H1 (cell line): Measurements from ENCODE around the gene FMNL2. TPM values are rescaled to one million over a fixed set of nuclear protein-coding genes. Genes with fewer than 3 reads are reported as not detected.

Experiments used
- CTCF ChIA-PET: fragments of 300-600 bp; sonication (Branson Sonifier 250); formaldehyde crosslinking; loops from one replicate; lab custom pipeline; 2021; ENCODE audit not compliant: partially characterized antibody; lab: Charles Lee
- POLR2A ChIA-PET: fragments of 300-600 bp; sonication (Branson Sonifier 250); formaldehyde crosslinking; loops from one replicate; lab custom pipeline; 2021; ENCODE audit warnings: inconsistent platforms; ENCODE audit not compliant: partially characterized antibody; lab: Charles Lee
- DNase-seq, 2 experiments: peaks; one replicate each; pipeline versions ENCODE4 v3.0.0 to v3.0.0-alpha.2; 2010 to 2022; ENCODE audit warnings: low spot score in 2 of 2, low read depth in 1 of 2, mixed read lengths in 1 of 2
- FAIRE-seq: peaks from 2 replicates; lab custom pipeline; 2011; peaks lifted over from hg19 to GRCh38; lab: Jason Lieb, UNC
- H2AFZ ChIP-seq: 2 replicates; pipeline ENCODE4 v1.8.1; 2012; ENCODE audit warnings: low read length, inconsistent platforms
- H2AK5ac ChIP-seq: 2 replicates; pipeline ENCODE4 v1.6.1; 2013; ENCODE audit warnings: low read depth, low read length
- H2BK120ac ChIP-seq: replicated peaks from 2 replicates; pipeline ENCODE3; 2013; ENCODE audit warnings: low read depth, low read length, inconsistent platforms
- H2BK12ac ChIP-seq: 2 replicates; pipeline ENCODE4 v1.6.1; 2013; ENCODE audit warnings: low read depth, low read length
- H2BK15ac ChIP-seq: 2 replicates; pipeline ENCODE4 v1.6.1; 2013; ENCODE audit warnings: low read length
- H2BK20ac ChIP-seq: 2 replicates; pipeline ENCODE4 v1.6.1; 2013; ENCODE audit warnings: low read length
- H2BK5ac ChIP-seq: 2 replicates; pipeline ENCODE4 v1.6.1; 2013; ENCODE audit warnings: low read depth, low read length
- H3K14ac ChIP-seq: 2 replicates; pipeline ENCODE4 v1.6.1; 2013; ENCODE audit warnings: inconsistent platforms; ENCODE audit not compliant: insufficient read length
- H3K18ac ChIP-seq: 2 replicates; pipeline ENCODE4 v1.6.1; 2013; ENCODE audit warnings: low read length; ENCODE audit errors: extremely low read depth
- H3K23ac ChIP-seq: 2 replicates; pipeline ENCODE4 v1.6.1; 2013; ENCODE audit warnings: inconsistent platforms; ENCODE audit not compliant: insufficient read length
- H3K23me2 ChIP-seq: 2 replicates; pipeline ENCODE4 v1.6.1; 2013; ENCODE audit warnings: low read depth, low read length
- H3K27ac ChIP-seq: 2 replicates; pipeline ENCODE4 v1.6.1; 2011; ENCODE audit warnings: low read depth, low read length, inconsistent platforms
- H3K27me3 ChIP-seq, 4 experiments: replicated peaks in 1 of 4; 1 replicate in 1 of 4; 2 replicates in 3 of 4; pipeline versions ENCODE4 v1.6.1 to v1.8.1; 2011 to 2013; ENCODE audit warnings: low read length in 3 of 4, mild to moderate bottlenecking in 3 of 4, inconsistent platforms in 2 of 4, mixed read lengths in 2 of 4, moderate library complexity in 1 of 4; ENCODE audit not compliant: control insufficient read depth in 3 of 4, insufficient read depth in 3 of 4; ENCODE audit errors: extremely low read depth in 1 of 4
- H3K36me3 ChIP-seq, 4 experiments: 2 replicates each; pipeline versions ENCODE4 v1.6.1 to v1.8.1; 2011 to 2013; ENCODE audit warnings: mild to moderate bottlenecking in 4 of 4, low read length in 3 of 4, moderate library complexity in 2 of 4, control low read depth in 1 of 4, inconsistent platforms in 1 of 4; ENCODE audit not compliant: insufficient read depth in 4 of 4, control insufficient read depth in 2 of 4
- H3K4ac ChIP-seq: replicated peaks from 2 replicates; pipeline ENCODE3; 2013; ENCODE audit warnings: low read length, low read depth, mixed read lengths, inconsistent platforms; ENCODE audit not compliant: insufficient read length
- H3K4me1 ChIP-seq, 4 experiments: replicated peaks in 1 of 4; 1 replicate in 1 of 4; 2 replicates in 3 of 4; pipeline versions ENCODE4 v1.6.1 to v1.8.1; 2011 to 2013; ENCODE audit warnings: low read length in 3 of 4, inconsistent platforms in 2 of 4, mixed read lengths in 1 of 4; ENCODE audit not compliant: insufficient read depth in 4 of 4, control insufficient read depth in 3 of 4
- H3K4me2 ChIP-seq, 2 experiments: 2 replicates each; pipeline versions ENCODE4 v1.6.1 to v1.8.1; 2011 to 2013; ENCODE audit warnings: low read depth in 2 of 2, low read length in 2 of 2, control low read depth in 1 of 2, inconsistent platforms in 1 of 2, mild to moderate bottlenecking in 1 of 2; ENCODE audit not compliant: insufficient read depth in 1 of 2
- H3K4me3 ChIP-seq, 4 experiments: fragments of 200-600, 300-600 bp in 1 of 4; sonication (generic), shearing (Covaris generic), sonication (Bioruptor Twin) in 1 of 4; 2 replicates each; pipeline versions ENCODE4 v1.5.1 to v1.8.1; 2011 to 2016; ENCODE audit warnings: low read length in 4 of 4, low read depth in 3 of 4, control low read depth in 2 of 4, inconsistent platforms in 2 of 4, mild to moderate bottlenecking in 2 of 4, mixed read lengths in 1 of 4, moderate library complexity in 1 of 4; ENCODE audit not compliant: insufficient read depth in 2 of 4; ENCODE audit errors: extremely low read depth in 1 of 4
- H3K56ac ChIP-seq: replicated peaks from 2 replicates; pipeline ENCODE3; 2013; ENCODE audit warnings: low read depth, mild to moderate bottlenecking, mixed read lengths, low read length, inconsistent platforms; ENCODE audit not compliant: insufficient read length
- H3K79me1 ChIP-seq: 2 replicates; pipeline ENCODE4 v1.6.1; 2013; ENCODE audit warnings: low read depth, low read length, control low read depth
- H3K79me2 ChIP-seq, 2 experiments: 2 replicates each; pipeline versions ENCODE4 v1.6.1 to v1.8.1; 2012 to 2013; ENCODE audit warnings: low read length in 2 of 2, mild to moderate bottlenecking in 2 of 2, inconsistent platforms in 1 of 2; ENCODE audit not compliant: insufficient read depth in 2 of 2, control insufficient read depth in 1 of 2
- H3K9ac ChIP-seq, 4 experiments: replicated peaks in 1 of 4; 1 replicate in 1 of 4; 2 replicates in 3 of 4; pipeline versions ENCODE4 v1.6.1 to v1.8.1; 2011 to 2013; ENCODE audit warnings: low read depth in 3 of 4, low read length in 3 of 4, control low read depth in 2 of 4, mild to moderate bottlenecking in 2 of 4, moderate library complexity in 2 of 4, inconsistent platforms in 1 of 4; ENCODE audit errors: extremely low read depth in 1 of 4
- H3K9me3 ChIP-seq, 2 experiments: 2 replicates each; pipeline versions ENCODE4 v1.6.1 to v1.8.1; 2012 to 2013; ENCODE audit warnings: mild to moderate bottlenecking in 2 of 2, moderate library complexity in 2 of 2, control low read depth in 1 of 2, inconsistent platforms in 1 of 2, low read depth in 1 of 2, low read length in 1 of 2, mixed read lengths in 1 of 2; ENCODE audit not compliant: insufficient read depth in 2 of 2
- H4K20me1 ChIP-seq, 2 experiments: replicated peaks in 1 of 2; 2 replicates each; pipeline versions ENCODE3 to v1.8.1; 2011 to 2013; ENCODE audit warnings: inconsistent platforms in 2 of 2, low read length in 2 of 2, mild to moderate bottlenecking in 1 of 2; ENCODE audit not compliant: insufficient read depth in 2 of 2, control insufficient read depth in 1 of 2
- H4K5ac ChIP-seq: 2 replicates; pipeline ENCODE4 v1.6.1; 2013; ENCODE audit warnings: low read length, low read depth, mixed read lengths, inconsistent platforms; ENCODE audit not compliant: insufficient read length
- H4K8ac ChIP-seq: 2 replicates; pipeline ENCODE4 v1.8.0; 2013; ENCODE audit warnings: mild to moderate bottlenecking, moderate library complexity, low read length, inconsistent platforms; ENCODE audit not compliant: insufficient read depth; ENCODE audit errors: extremely low read depth
- H4K91ac ChIP-seq: replicated peaks from 2 replicates; pipeline ENCODE3; 2013; ENCODE audit warnings: low read length, mixed read lengths, inconsistent platforms; ENCODE audit not compliant: insufficient read length
- ATF3 ChIP-seq: IDR thresholded peaks from 2 replicates; pipeline ENCODE4 v1.6.1; 2011; ENCODE audit warnings: low read depth, mild to moderate bottlenecking, low read length; ENCODE audit not compliant: insufficient read depth
- BCL11A ChIP-seq, 2 experiments: IDR thresholded peaks; one replicate each; pipeline ENCODE4 v1.6.1; 2011; ENCODE audit warnings: low read depth in 2 of 2, low read length in 2 of 2, mild to moderate bottlenecking in 2 of 2
- CHD1 ChIP-seq: IDR thresholded peaks from 2 replicates; pipeline ENCODE4 v1.6.1; 2012; ENCODE audit warnings: low read depth, low read length, improper control_type of control experiment
- CREB1 ChIP-seq: IDR thresholded peaks from 2 replicates; pipeline ENCODE4 v1.6.1; 2012; ENCODE audit warnings: inconsistent platforms
- E2F6 ChIP-seq: IDR thresholded peaks from 2 replicates; pipeline ENCODE4 v1.6.1; 2012; ENCODE audit warnings: inconsistent platforms
- EGR1 ChIP-seq: IDR thresholded peaks from 2 replicates; pipeline ENCODE4 v1.6.1; 2011; ENCODE audit warnings: low read depth, low read length, borderline replicate concordance
- EZH2 ChIP-seq: fragments of 200-600 bp; sonication (generic); IDR thresholded peaks from 2 replicates; pipeline ENCODE4 v1.7.1; 2012; ENCODE audit warnings: low read depth, mild to moderate bottlenecking, moderate library complexity, low read length, inconsistent platforms; ENCODE audit not compliant: severe bottlenecking
- HDAC6 ChIP-seq: IDR thresholded peaks from one replicate; pipeline ENCODE4 v1.7.1; 2012; ENCODE audit warnings: low read depth, mild to moderate bottlenecking, inconsistent platforms, low read length, moderate library complexity
- MAX ChIP-seq: IDR thresholded peaks from 2 replicates; pipeline ENCODE4 v1.6.1; 2012; ENCODE audit warnings: inconsistent platforms
- POLR2AphosphoS5 ChIP-seq: IDR thresholded peaks from 2 replicates; pipeline ENCODE4 v1.6.1; 2011; ENCODE audit warnings: low read depth, low read length
- SP1 ChIP-seq: IDR thresholded peaks from 2 replicates; pipeline ENCODE4 v1.6.1; 2011; ENCODE audit warnings: low read depth, low read length
- SP2 ChIP-seq: IDR thresholded peaks from 2 replicates; pipeline ENCODE4 v1.6.1; 2012; ENCODE audit warnings: mild to moderate bottlenecking, low read length, inconsistent platforms
- SUZ12 ChIP-seq: fragments of 200-600 bp; sonication (generic); IDR thresholded peaks from 2 replicates; pipeline ENCODE4 v1.6.1; 2012; ENCODE audit warnings: mild to moderate bottlenecking, inconsistent platforms, low read length, moderate library complexity, mixed read lengths
- YY1 ChIP-seq: IDR thresholded peaks from 2 replicates; pipeline ENCODE4 v1.6.1; 2011; ENCODE audit warnings: low read depth, mild to moderate bottlenecking, low read length
- WGBS, 2 experiments: shearing (Covaris generic) in 1 of 2; methylation state at CpG; one replicate each; pipeline versions ENCODE4 v1.1.6 to v1.1.7; 2013 to 2015; ENCODE audit warnings: low lambda C conversion rate in 2 of 2, mixed read lengths in 2 of 2, inconsistent platforms in 1 of 2, low coverage in 1 of 2, missing lambda C conversion rate in 1 of 2; ENCODE audit not compliant: insufficient replicate concordance in 2 of 2, insufficient coverage in 1 of 2, insufficient read length in 1 of 2; ENCODE audit errors: extremely low coverage in 1 of 2, missing lambda C conversion rate in 1 of 2; 5-methylcytosine and 5-hydroxymethylcytosine counted together
- polyA plus RNA-seq, 7 experiments: library from polyadenylated mRNA; depleted of rRNA in 3 of 7; stranded (reverse) in 5 of 7; unstranded in 2 of 7; fragments of >200 nt in 5 of 7; fragments of 200-250 nt in 2 of 7; gene quantifications; 1 replicate in 5 of 7; 2 replicates in 1 of 7; 4 replicates in 1 of 7; pipeline versions ENCODE4 v1.2.1 to v1.2.3, GENCODE V29; 2011 to 2013; ENCODE audit warnings: missing spikeins in 2 of 7, mixed read lengths in 2 of 7
- total RNA-seq: library from RNA; stranded (reverse); fragmentation: NEBNext Ultra II Directional; extraction: Animal tissue kit (Norgen Biotek cat#: 25700); gene quantifications from 2 replicates; pipeline ENCODE4 v1.2.1, GENCODE V29; 2021

FMNL2 gene
- total and polyA plus RNA-seq, 2 of the 8 experiments (the other 6 are each of a cell fraction or from before 2014, with no cell fraction given): 15.5 to 45.1 TPM

- ChIA-PET POLR2A (interaction anchor here (2.9 kb wide), 1 partner anchor 130 kb away, joined by 8 read pairs; no protein-coding TSS in a partner anchor), CTCF (interaction anchor here (1.2 kb wide), 1 partner anchor 170 kb away, joined by 4 read pairs; no protein-coding TSS in a partner anchor)
- H3K79me2 ChIP-seq: peaks cover 4 to 94% of the 10 kb centered on the region in 2 experiments; a peak in 3 of 4 replicates
- no peak overlapping the region for H2AK5ac ChIP-seq
- no peak overlapping the region for H2BK120ac ChIP-seq
- no peak overlapping the region for H4K91ac ChIP-seq
- peaks cover 5 to 8% of the 10 kb centered on the region in 2 experiments for H4K20me1 ChIP-seq
- no peaks in the 10 kb centered on the region for H3K36me3 ChIP-seq
- no peak overlapping the region for H3K56ac ChIP-seq
- no peak overlapping the region for H3K23ac ChIP-seq
- H3K14ac ChIP-seq: no peak overlapping the region
- no peak overlapping the region for H3K27ac ChIP-seq
- no peak overlapping the region for H3K4me3 ChIP-seq
- H3K79me1 ChIP-seq: peaks cover 13% of the 10 kb centered on the region
- H2BK20ac ChIP-seq: no peak overlapping the region
- no peak for DNase-seq
- no peak overlapping the region for H4K5ac ChIP-seq
- no peak overlapping the region for H2BK5ac ChIP-seq
- no peak for FAIRE-seq
- H3K9ac ChIP-seq: no peak overlapping the region
- H3K4ac ChIP-seq: no peak overlapping the region
- no peak overlapping the region for H2BK15ac ChIP-seq
- WGBS, 2 experiments: 97% methylated on average over 3 of the region's 3 CpGs; no CpG with 5 or more reads in 1 of the 2 experiments
- H3K18ac ChIP-seq: no peak overlapping the region
- H3K4me2 ChIP-seq: no peak overlapping the region
- no peak overlapping the region for H2BK12ac ChIP-seq
- H4K8ac ChIP-seq: no peak overlapping the region
- H3K4me1 ChIP-seq: peaks cover 0 to 32% (median 11%) of the 10 kb centered on the region in 4 experiments
- no peak overlapping the region for H2AFZ ChIP-seq
- H3K27me3 ChIP-seq: no peaks in the 10 kb centered on the region
- H3K23me2 ChIP-seq: no peaks in the 10 kb centered on the region
- no peaks in the 10 kb centered on the region for H3K9me3 ChIP-seq
- TF ChIP-seq MAX (no peak), BCL11A (IDR thresholded peaks at IDR 0.05; ENCODE audit: low read depth in 2 of 2, low read length in 2 of 2) (no peak), ATF3 (no peak), EGR1 (no peak), EZH2 (no peak), SP2 (no peak), HDAC6 (no peak), SP1 (no peak), SUZ12 (no peak), CREB1 (no peak), E2F6 (no peak), YY1 (no peak), POLR2AphosphoS5 (no peak), CHD1 (no peak)
Measured at GRCh38 chr2:152465541-152465940, 130.6 kb downstream of the FMNL2 start.
